Duodenal mucosa (tissue), 2 donors: ENCODE results near the gene SUN2.

Experiments used
- H3K27ac ChIP-seq: one replicate; pipeline ENCODE4 v1.7.0; 2013; ENCODE audit warnings: low read depth, low read length
- H3K27me3 ChIP-seq, 2 donors: one replicate each; pipeline ENCODE4 v1.7.0; 2013; ENCODE audit warnings: low read length in 2 of 2, control low read depth in 1 of 2; ENCODE audit not compliant: insufficient read depth in 2 of 2, control insufficient read depth in 1 of 2
- H3K36me3 ChIP-seq, 2 donors: one replicate each; pipeline ENCODE4 v1.7.0; 2013; ENCODE audit warnings: low read length in 2 of 2, control low read depth in 1 of 2; ENCODE audit not compliant: insufficient read depth in 2 of 2, control insufficient read depth in 1 of 2
- H3K4me1 ChIP-seq, 2 donors: one replicate each; pipeline ENCODE4 v1.7.0; 2013; ENCODE audit warnings: low read length in 2 of 2, control low read depth in 1 of 2; ENCODE audit not compliant: insufficient read depth in 2 of 2, control insufficient read depth in 1 of 2
- H3K4me3 ChIP-seq, 2 donors: one replicate each; pipeline ENCODE4 v1.7.0; 2013; ENCODE audit warnings: low read length in 2 of 2, low read depth in 1 of 2
- H3K9ac ChIP-seq, 2 donors: one replicate each; pipeline ENCODE4 v1.7.0; 2013; ENCODE audit warnings: low read length in 2 of 2, low read depth in 1 of 2
- H3K9me3 ChIP-seq, 2 donors: one replicate each; pipeline ENCODE4 v1.7.0; 2013; ENCODE audit warnings: low read length in 2 of 2, control low read depth in 1 of 2; ENCODE audit not compliant: control insufficient read depth in 1 of 2

The SUN2 gene

DNA sequence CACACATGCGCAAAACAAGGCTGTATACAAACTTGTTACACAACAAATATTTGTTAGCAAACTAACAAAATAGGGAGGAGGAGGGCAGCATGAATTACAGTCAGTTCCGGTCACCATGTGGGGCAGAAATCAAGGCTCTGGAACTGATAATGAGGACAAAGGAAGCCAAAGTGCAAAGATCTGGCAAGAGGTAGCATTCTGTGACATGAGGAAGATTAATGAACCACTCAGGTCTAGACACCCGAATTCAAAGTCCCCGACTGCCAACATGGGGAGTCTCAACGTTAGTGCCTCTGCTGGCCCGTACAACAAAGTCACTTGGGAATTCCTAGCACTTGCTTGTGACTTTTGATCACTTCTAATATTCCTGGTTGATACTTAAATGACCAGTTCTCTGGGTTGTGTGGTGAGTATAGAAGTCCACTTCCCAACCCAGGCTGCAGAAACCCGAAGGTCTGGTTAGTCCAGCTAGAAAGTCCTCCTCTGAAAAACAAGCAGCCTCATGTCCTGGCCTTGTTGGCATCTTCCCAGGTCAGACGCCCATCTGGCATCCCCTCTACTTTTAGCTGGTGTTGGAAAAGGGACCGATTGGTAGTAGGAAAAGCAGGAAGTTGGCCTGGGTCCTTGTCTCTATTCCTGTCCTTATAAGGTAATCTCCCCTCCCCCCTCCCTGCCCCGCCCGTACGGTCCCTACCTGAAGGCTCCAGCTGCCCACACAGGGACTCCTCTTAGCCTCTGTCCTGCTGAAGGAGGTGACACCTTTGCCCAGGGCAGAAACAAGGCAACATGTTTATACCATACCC lies 1.6 kb downstream of the SUN2 start:
- Histone ChIP-seq H3K27ac (peak overlapping the region; percentile 93), H3K4me1 (peaks cover 37 to 50% of the 10 kb centered on the region in 2 donors), H3K4me3 (peak overlapping the region; percentile 79 to 80), H3K36me3 (peaks cover 24 to 38% of the 10 kb centered on the region in 2 donors), H3K9me3 (no peaks in the 10 kb centered on the region), H3K9ac (peak overlapping the region; percentile 86 to 87), H3K27me3 (no peaks in the 10 kb centered on the region)

GRCh38 chr22:38751422-38752346 lies 4.1 kb downstream of the SUN2 start:
- peak overlapping the region in 1 of 2 donors; percentile 38 for H3K9ac ChIP-seq
- peaks cover 33 to 57% of the 10 kb centered on the region in 2 donors for H3K36me3 ChIP-seq
- no peaks in the 10 kb centered on the region for H3K9me3 ChIP-seq
- H3K27me3 ChIP-seq, result no peaks in the 10 kb centered on the region
- H3K4me1 ChIP-seq, result peaks cover 25 to 41% of the 10 kb centered on the region in 2 donors
- peak overlapping the region in 1 of 2 donors; percentile 36 for H3K4me3 ChIP-seq
- peak overlapping the region; percentile 50 for H3K27ac ChIP-seq

- Histone ChIP-seq H3K36me3 (peaks cover 33 to 61% of the 10 kb centered on the region in 2 donors), H3K9ac (peak overlapping the region in 1 of 2 donors; percentile 38)
Measured at GRCh38 chr22:38751066-38751421, 4.8 kb downstream of the SUN2 start.

GRCh38 chr22:38750638-38751037 lies 5.2 kb downstream of the SUN2 start:
- peaks cover 36 to 65% of the 10 kb centered on the region in 2 donors for H3K36me3 ChIP-seq
- H3K27me3 ChIP-seq, result no peaks in the 10 kb centered on the region
- H3K4me1 ChIP-seq, result peaks cover 29 to 36% of the 10 kb centered on the region in 2 donors
- no peak overlapping the region for H3K27ac ChIP-seq
- H3K9ac ChIP-seq, result no peak overlapping the region
- no peak overlapping the region for H3K4me3 ChIP-seq
- H3K9me3 ChIP-seq, result no peaks in the 10 kb centered on the region

More at GRCh38 chr22:38751066-38751421, 4.8 kb downstream of the SUN2 start:
- Histone ChIP-seq H3K9me3 (no peaks in the 10 kb centered on the region), H3K4me3 (peak overlapping the region in 1 of 2 donors; percentile 21), H3K4me1 (peaks cover 27 to 36% of the 10 kb centered on the region in 2 donors), H3K27me3 (no peaks in the 10 kb centered on the region), H3K27ac (no peak overlapping the region)

DNA sequence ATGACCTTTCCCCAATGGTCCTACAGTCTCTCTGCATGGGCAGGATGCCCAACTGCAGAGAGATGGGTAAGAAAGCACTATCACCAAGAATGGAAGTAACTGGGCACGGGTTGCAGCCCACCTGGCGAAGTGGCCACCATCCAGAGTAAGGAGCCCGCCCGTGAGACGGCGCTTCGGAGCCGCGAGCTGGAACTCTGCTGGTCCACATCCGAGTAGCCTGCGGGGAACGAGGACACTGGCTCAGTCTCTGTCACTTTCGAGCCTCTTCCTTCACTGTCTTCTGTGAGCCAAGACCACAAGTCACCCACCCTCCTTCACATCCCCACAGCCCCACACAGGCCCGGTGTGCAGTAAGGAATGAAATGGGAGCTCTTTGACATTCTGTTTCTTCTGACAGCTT lies 5.7 kb downstream of the SUN2 start:
- H3K9me3 ChIP-seq, result no peaks in the 10 kb centered on the region
- no peaks in the 10 kb centered on the region for H3K27me3 ChIP-seq
- no peak overlapping the region for H3K9ac ChIP-seq
- H3K4me3 ChIP-seq, result no peak overlapping the region
- peaks cover 41 to 71% of the 10 kb centered on the region in 2 donors for H3K36me3 ChIP-seq
- no peak overlapping the region for H3K27ac ChIP-seq
- peaks cover 29 to 36% of the 10 kb centered on the region in 2 donors for H3K4me1 ChIP-seq

DNA sequence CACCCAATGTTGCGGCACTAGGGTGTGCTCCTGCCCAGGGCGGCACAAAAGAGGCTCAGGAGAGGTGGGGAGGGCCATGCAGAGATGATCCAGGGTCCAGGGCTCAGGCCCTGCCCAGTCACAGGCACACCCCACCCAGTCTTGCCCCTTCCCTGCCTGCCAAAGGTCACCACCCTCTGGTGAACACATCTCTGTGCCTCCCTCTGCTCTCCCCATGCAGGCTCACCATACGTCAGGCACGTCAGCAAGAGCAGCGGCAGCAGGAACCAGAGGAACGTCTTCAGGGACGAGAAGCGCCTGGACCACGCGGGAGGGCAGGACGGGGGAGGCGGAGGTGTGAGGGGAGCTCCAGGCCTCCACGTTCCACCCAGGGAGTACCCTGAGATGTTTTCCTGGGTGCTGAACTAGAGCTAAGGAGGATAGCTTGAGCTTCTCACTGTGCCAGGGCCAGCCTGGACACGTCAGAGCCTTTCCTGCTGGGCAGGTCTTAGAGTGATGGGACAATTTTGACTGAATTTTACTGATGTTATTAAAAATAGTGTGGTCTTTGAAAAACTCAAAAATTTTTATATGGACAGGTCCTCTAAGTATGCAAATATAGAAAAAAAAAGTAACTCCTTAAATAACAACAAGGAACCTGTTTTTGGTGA lies 7.2 kb downstream of the SUN2 start:
- Histone ChIP-seq H3K27me3 (no peaks in the 10 kb centered on the region), H3K4me3 (no peak overlapping the region), H3K27ac (no peak overlapping the region), H3K4me1 (peaks cover 21 to 28% of the 10 kb centered on the region in 2 donors), H3K9me3 (no peaks in the 10 kb centered on the region), H3K36me3 (peaks cover 48 to 84% of the 10 kb centered on the region in 2 donors), H3K9ac (no peak overlapping the region)

DNA sequence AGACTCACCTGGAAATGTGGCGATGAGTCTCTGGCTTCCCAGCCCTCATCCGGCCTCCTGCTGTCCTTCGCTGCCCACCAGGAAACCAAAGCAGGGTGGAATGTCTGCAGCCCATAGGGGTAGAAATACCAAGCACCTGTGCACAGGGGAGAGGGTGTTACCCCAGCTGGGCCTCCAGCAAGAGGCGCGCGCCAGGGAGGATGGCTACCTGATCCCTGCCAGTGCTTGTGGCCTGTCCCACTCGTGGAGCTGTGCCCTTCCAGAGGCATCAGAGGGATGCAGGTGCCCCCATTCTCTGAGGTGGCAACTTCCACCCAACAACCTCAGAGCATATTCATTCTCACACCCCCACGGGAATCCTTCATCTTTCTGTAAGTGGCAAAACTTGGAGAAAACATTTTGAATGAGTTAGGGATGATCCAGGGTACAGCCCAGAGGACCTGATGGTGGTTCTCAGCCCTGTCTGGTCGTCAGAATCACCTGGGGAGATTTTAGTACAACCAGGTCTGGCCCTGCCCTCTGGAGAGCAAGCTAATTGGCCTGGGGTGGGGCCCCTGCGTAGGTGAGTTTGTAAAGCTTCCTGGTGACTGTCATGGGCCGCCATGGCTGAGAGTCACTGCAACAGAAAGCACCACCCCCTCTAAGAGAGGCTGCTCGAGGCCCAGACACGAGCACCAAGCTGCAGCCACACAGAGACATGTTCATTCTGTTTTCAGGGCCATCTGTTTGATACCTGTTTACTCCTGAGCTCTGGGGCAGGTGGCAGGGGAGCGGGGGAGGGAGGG lies 9.9 kb downstream of the SUN2 start:
- Histone ChIP-seq H3K27me3 (no peaks in the 10 kb centered on the region), H3K4me3 (no peak overlapping the region), H3K27ac (no peak overlapping the region), H3K4me1 (peaks cover 5 to 11% of the 10 kb centered on the region in 2 donors), H3K9ac (no peak overlapping the region), H3K36me3 (peaks cover 49 to 92% of the 10 kb centered on the region in 2 donors), H3K9me3 (no peaks in the 10 kb centered on the region)

GRCh38 chr22:38744981-38745380 lies 10.8 kb downstream of the SUN2 start:
- no peak overlapping the region for H3K4me3 ChIP-seq
- H3K27me3 ChIP-seq, result no peaks in the 10 kb centered on the region
- no peak overlapping the region for H3K9ac ChIP-seq
- peaks cover 50 to 92% of the 10 kb centered on the region in 2 donors for H3K36me3 ChIP-seq
- no peaks in the 10 kb centered on the region for H3K9me3 ChIP-seq
- no peak overlapping the region for H3K27ac ChIP-seq
- H3K4me1 ChIP-seq, result peaks cover 0 to 6% of the 10 kb centered on the region in 2 donors

DNA sequence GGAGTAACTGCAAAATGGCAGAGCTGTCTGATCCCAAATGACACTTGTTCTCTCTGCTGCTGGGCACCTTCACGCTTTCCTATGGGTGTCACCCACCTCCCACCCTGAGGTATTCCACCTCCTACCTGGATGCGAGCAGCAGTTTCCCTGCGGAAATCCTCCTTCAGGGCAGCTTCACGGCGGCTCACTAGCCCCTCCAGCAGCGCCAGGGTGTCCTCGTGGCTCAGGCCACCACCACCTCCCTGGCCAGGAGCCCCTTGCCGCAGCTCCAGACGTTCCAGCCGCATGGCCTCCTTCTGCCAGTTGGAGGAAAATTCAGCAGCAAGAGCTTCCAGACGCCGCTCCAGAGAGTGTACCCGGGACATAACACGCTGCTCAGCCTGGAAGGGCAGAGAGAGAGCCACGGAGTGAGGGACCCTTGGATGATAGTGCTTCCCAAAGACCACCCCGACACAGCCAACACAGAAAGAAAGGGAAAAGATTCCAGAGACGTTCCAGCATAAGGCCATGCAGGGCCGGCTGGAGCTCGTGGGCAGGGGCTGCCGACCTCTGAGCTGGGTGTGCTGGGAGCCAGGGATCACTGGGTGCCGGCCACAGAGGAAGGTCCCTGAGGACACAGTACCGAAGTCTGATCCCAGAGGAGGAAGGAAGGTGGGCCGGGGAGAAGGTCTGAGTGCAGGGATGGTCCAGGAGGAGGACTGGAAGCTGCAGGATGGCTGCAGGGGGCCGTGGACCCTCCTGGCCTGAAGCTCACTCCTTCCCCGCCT lies 13.4 kb downstream of the SUN2 start:
- peaks cover 58 to 94% of the 10 kb centered on the region in 2 donors for H3K36me3 ChIP-seq
- H3K27me3 ChIP-seq, result no peaks in the 10 kb centered on the region
- H3K9me3 ChIP-seq, result no peaks in the 10 kb centered on the region
- no peak overlapping the region for H3K4me3 ChIP-seq
- peaks cover 0 to 6% of the 10 kb centered on the region in 2 donors for H3K4me1 ChIP-seq
- no peak overlapping the region for H3K9ac ChIP-seq
- no peak overlapping the region for H3K27ac ChIP-seq
